ENCODE measurements around the gene ME3. TPM values are rescaled to one million over a fixed set of nuclear protein-coding genes. Genes with fewer than 3 reads are reported as not detected.

The ME3 gene
- total RNA-seq, 1 donor from 2014 or later = 16.7 TPM

DNA sequence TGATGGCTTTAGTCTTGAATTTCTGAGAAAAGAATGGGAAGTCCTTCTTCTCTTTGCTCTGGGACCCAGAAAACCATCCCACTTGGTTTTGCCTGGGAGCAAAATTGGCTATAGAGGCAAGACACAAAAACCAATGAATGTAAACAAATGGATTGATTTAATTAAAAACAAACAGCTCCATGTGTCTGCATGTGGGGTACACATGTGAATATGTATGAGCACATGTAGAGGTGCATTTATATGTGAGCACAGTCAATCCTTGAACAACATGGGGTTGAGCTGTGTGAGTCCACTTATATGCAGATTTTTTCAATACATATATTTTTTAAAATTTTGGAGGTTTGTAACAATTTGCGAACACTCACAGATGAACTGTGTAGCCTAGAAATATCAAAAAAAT lies 210.5 kb downstream of the ME3 start:
- H3K4me1 ChIP-seq (ENCODE audit: control insufficient read depth in 3 of 3, insufficient read depth in 3 of 3, low read length in 3 of 3) = peaks cover 19 to 26% (median 22%) of the 10 kb centered on the region in 3 donors
- H3K9ac ChIP-seq (ENCODE audit: low read depth in 1 of 3, low read length in 3 of 3) = no peak overlapping the region
- peaks cover 0 to 3% (median 0%) of the 10 kb centered on the region in 3 donors for H3K36me3 ChIP-seq (ENCODE audit: control insufficient read depth in 3 of 3, insufficient read depth in 3 of 3, low read length in 3 of 3)
- H3K27ac ChIP-seq (ENCODE audit: low read depth, low read length) = no peak overlapping the region
- no peak overlapping the region for H3K4me3 ChIP-seq (ENCODE audit: low read length in 3 of 3)
- no peaks in the 10 kb centered on the region for H3K27me3 ChIP-seq (ENCODE audit: control insufficient read depth in 3 of 3, insufficient read depth in 3 of 3, low read length in 3 of 3)
- H3K9me3 ChIP-seq (ENCODE audit: control insufficient read depth in 3 of 3, low read length in 3 of 3) = no peaks in the 10 kb centered on the region

DNA sequence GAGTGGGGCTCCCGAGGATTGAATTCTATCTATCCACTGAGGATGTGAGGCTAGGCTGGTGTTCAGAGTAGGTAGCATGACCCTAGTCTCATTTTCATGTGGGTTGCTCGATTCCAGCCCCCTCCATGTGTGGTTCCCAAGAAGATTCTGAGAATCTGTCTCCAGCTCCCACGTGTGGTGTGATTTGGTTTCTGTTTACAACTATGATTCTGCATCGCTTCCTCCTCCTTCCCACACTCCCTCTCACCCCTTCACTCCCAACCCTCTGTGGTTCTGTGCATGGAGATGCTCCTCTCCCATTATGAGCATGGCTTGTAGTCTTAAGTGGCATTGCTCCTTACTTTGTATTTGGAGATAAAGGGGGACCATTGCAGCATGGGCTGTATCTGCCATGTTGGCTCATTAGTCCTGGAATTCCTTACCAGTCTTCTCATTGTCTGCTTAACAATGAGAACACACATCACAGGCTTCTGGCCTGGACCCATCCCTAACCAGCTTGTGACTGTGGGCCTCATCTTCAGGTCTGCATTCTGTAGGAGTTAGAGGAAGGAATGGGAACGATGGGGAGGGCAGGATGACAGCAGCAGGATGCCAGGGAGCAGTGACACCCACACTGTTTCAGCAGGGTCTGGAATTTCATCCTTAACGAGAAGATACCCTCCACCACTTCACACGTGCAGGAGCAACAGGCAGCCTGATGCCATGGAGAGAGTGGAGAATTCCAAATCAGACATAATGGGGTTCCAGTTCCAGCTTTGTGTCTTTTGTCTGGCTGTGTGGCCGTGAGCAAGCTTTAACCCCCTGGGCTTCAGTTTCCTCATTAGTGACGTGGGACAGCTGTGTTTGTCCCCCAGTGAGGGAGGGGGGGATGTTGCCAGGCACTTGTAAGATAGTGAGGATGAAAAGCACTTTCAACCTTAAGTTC lies 211.7 kb downstream of the ME3 start:
- Histone ChIP-seq H3K27ac (ENCODE audit: low read depth, low read length) (peak overlapping the region; percentile 1), H3K9ac (ENCODE audit: low read depth in 1 of 3, low read length in 3 of 3) (no peak overlapping the region), H3K36me3 (ENCODE audit: control insufficient read depth in 3 of 3, insufficient read depth in 3 of 3, low read length in 3 of 3) (peaks cover 0 to 3% (median 0%) of the 10 kb centered on the region in 3 donors), H3K9me3 (ENCODE audit: control insufficient read depth in 3 of 3, low read length in 3 of 3) (no peaks in the 10 kb centered on the region), H3K4me3 (ENCODE audit: low read length in 3 of 3) (no peak overlapping the region), H3K4me1 (ENCODE audit: control insufficient read depth in 3 of 3, insufficient read depth in 3 of 3, low read length in 3 of 3) (peaks cover 22 to 30% (median 26%) of the 10 kb centered on the region in 3 donors), H3K27me3 (ENCODE audit: control insufficient read depth in 3 of 3, insufficient read depth in 3 of 3, low read length in 3 of 3) (no peaks in the 10 kb centered on the region)

DNA sequence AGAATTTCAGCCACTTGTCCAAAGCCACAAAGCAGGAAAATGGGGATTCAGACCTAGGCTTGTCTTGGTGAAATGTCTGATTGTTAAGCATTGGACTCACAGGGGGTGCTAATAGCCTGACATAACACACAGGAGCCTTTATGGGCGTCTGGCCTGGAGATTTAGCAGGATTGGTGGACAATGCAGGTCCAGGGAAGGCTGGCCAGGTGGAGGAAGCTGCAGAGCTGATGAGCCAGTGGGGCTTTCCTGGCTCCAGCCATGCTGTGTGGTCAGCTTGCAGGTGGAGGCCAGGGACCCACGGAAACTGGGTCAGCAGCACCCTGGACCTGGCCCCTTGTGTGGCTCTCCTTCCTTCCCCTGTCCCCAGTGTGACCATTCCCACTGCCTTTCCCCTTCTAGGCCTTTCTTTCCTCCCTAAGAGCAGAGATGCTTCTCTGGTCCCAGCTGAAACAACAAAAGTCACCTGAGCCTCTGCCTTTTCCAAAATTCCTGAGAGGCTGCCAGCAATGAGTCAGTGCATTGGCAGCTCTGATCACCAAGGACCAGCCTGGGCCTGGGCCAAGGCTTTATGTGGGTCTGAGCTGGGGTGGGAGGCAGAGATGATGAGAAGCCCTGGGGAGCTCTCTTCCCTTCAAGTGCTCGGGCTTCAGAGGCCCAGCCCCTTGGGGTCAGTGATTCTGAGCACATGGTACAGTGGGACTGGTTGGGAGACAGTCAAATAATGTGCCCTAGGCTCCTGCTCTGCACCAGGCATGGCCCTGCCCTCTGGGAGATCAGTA lies 212.5 kb downstream of the ME3 start:
- peak overlapping the region; percentile 34 for H3K27ac ChIP-seq (ENCODE audit: low read depth, low read length)

GRCh38 chr11:86459002-86459385 lies 213.4 kb downstream of the ME3 start:
- no peak overlapping the region for H3K9ac ChIP-seq (ENCODE audit: low read depth in 1 of 3, low read length in 3 of 3)
- H3K27ac ChIP-seq (ENCODE audit: low read depth, low read length) = peak overlapping the region; percentile 34
- peaks cover 17 to 26% (median 22%) of the 10 kb centered on the region in 3 donors for H3K4me1 ChIP-seq (ENCODE audit: control insufficient read depth in 3 of 3, insufficient read depth in 3 of 3, low read length in 3 of 3)
- no peak overlapping the region for H3K4me3 ChIP-seq (ENCODE audit: low read length in 3 of 3)
- H3K9me3 ChIP-seq (ENCODE audit: control insufficient read depth in 3 of 3, low read length in 3 of 3) = no peaks in the 10 kb centered on the region
- no peaks in the 10 kb centered on the region for H3K36me3 ChIP-seq (ENCODE audit: control insufficient read depth in 3 of 3, insufficient read depth in 3 of 3, low read length in 3 of 3)
- H3K27me3 ChIP-seq (ENCODE audit: control insufficient read depth in 3 of 3, insufficient read depth in 3 of 3, low read length in 3 of 3) = no peaks in the 10 kb centered on the region

More for the DNA sequence above, 212.5 kb downstream of the ME3 start:
- peaks cover 0 to 3% (median 0%) of the 10 kb centered on the region in 3 donors for H3K36me3 ChIP-seq (ENCODE audit: control insufficient read depth in 3 of 3, insufficient read depth in 3 of 3, low read length in 3 of 3)
- H3K4me1 ChIP-seq (ENCODE audit: control insufficient read depth in 3 of 3, insufficient read depth in 3 of 3, low read length in 3 of 3) = peaks cover 22 to 30% (median 25%) of the 10 kb centered on the region in 3 donors
- H3K9ac ChIP-seq (ENCODE audit: low read depth in 1 of 3, low read length in 3 of 3) = no peak overlapping the region
- H3K27me3 ChIP-seq (ENCODE audit: control insufficient read depth in 3 of 3, insufficient read depth in 3 of 3, low read length in 3 of 3) = no peaks in the 10 kb centered on the region
- no peaks in the 10 kb centered on the region for H3K9me3 ChIP-seq (ENCODE audit: control insufficient read depth in 3 of 3, low read length in 3 of 3)
- no peak overlapping the region for H3K4me3 ChIP-seq (ENCODE audit: low read length in 3 of 3)

- Histone ChIP-seq H3K4me1 (ENCODE audit: control insufficient read depth in 3 of 3, insufficient read depth in 3 of 3, low read length in 3 of 3) (peaks cover 17 to 26% (median 22%) of the 10 kb centered on the region in 3 donors), H3K27me3 (ENCODE audit: control insufficient read depth in 3 of 3, insufficient read depth in 3 of 3, low read length in 3 of 3) (no peaks in the 10 kb centered on the region), H3K9me3 (ENCODE audit: control insufficient read depth in 3 of 3, low read length in 3 of 3) (no peaks in the 10 kb centered on the region), H3K27ac (ENCODE audit: low read depth, low read length) (peak overlapping the region; percentile 34), H3K9ac (ENCODE audit: low read depth in 1 of 3, low read length in 3 of 3) (no peak overlapping the region), H3K4me3 (ENCODE audit: low read length in 3 of 3) (no peak overlapping the region), H3K36me3 (ENCODE audit: control insufficient read depth in 3 of 3, insufficient read depth in 3 of 3, low read length in 3 of 3) (no peaks in the 10 kb centered on the region)
These were observed 214.0 kb downstream of the ME3 start for GRCh38 chr11:86458294-86459001.

- Histone ChIP-seq H3K4me1 (ENCODE audit: control insufficient read depth in 3 of 3, insufficient read depth in 3 of 3, low read length in 3 of 3) (peaks cover 17 to 24% (median 22%) of the 10 kb centered on the region in 3 donors), H3K27ac (ENCODE audit: low read depth, low read length) (peak overlapping the region; percentile 34), H3K4me3 (ENCODE audit: low read length in 3 of 3) (no peak overlapping the region), H3K27me3 (ENCODE audit: control insufficient read depth in 3 of 3, insufficient read depth in 3 of 3, low read length in 3 of 3) (no peaks in the 10 kb centered on the region), H3K9ac (ENCODE audit: low read depth in 1 of 3, low read length in 3 of 3) (no peak overlapping the region), H3K9me3 (ENCODE audit: control insufficient read depth in 3 of 3, low read length in 3 of 3) (no peaks in the 10 kb centered on the region), H3K36me3 (ENCODE audit: control insufficient read depth in 3 of 3, insufficient read depth in 3 of 3, low read length in 3 of 3) (no peaks in the 10 kb centered on the region)
These were observed 216.1 kb downstream of the ME3 start for GRCh38 chr11:86456075-86456939.

GRCh38 chr11:86453290-86454030 lies 219.0 kb downstream of the ME3 start:
- Histone ChIP-seq H3K27me3 (ENCODE audit: control insufficient read depth in 3 of 3, insufficient read depth in 3 of 3, low read length in 3 of 3) (no peaks in the 10 kb centered on the region), H3K27ac (ENCODE audit: low read depth, low read length) (no peak overlapping the region), H3K4me3 (ENCODE audit: low read length in 3 of 3) (no peak overlapping the region), H3K36me3 (ENCODE audit: control insufficient read depth in 3 of 3, insufficient read depth in 3 of 3, low read length in 3 of 3) (peaks cover 0 to 2% (median 0%) of the 10 kb centered on the region in 3 donors), H3K9me3 (ENCODE audit: control insufficient read depth in 3 of 3, low read length in 3 of 3) (no peaks in the 10 kb centered on the region), H3K9ac (ENCODE audit: low read depth in 1 of 3, low read length in 3 of 3) (no peak overlapping the region), H3K4me1 (ENCODE audit: control insufficient read depth in 3 of 3, insufficient read depth in 3 of 3, low read length in 3 of 3) (peaks cover 3 to 4% (median 3%) of the 10 kb centered on the region in 3 donors)

DNA sequence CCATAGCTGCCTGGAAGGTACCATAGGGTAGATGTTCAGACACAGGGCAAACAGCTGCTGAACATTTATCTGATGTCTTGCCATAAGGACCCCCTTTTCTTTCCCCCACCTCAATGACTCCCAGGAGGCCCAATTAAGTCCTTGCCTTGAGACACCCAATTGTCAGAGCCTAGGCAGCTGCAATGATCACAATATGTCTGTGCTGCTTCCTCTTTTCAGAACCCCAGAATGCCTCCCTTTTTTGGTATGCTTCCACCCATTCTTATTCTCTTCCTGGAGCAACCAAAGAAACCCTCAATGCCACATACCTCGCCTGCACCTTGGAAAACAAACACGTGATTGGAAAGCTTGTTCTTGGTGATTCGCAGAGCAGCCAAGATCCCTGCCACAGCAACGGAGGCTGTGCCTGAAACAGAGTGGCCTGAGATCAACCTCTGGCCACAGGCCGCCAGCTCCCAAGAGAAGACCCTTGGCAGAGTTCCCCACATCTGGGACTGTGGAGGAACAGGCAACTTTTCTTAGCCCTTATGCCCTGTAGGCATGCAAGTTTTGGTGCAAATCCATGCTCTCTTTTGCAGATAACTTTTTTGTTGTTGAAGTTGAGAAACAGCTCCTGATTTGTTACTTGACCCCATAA lies 222.3 kb downstream of the ME3 start:
- Histone ChIP-seq H3K36me3 (ENCODE audit: control insufficient read depth in 3 of 3, insufficient read depth in 3 of 3, low read length in 3 of 3) (peaks cover 15 to 17% (median 17%) of the 10 kb centered on the region in 3 donors), H3K9me3 (ENCODE audit: control insufficient read depth in 3 of 3, low read length in 3 of 3) (no peaks in the 10 kb centered on the region), H3K27me3 (ENCODE audit: control insufficient read depth in 3 of 3, insufficient read depth in 3 of 3, low read length in 3 of 3) (no peaks in the 10 kb centered on the region), H3K4me1 (ENCODE audit: control insufficient read depth in 3 of 3, insufficient read depth in 3 of 3, low read length in 3 of 3) (no peaks in the 10 kb centered on the region), H3K4me3 (ENCODE audit: low read length in 3 of 3) (no peak overlapping the region), H3K27ac (ENCODE audit: low read depth, low read length) (no peak overlapping the region), H3K9ac (ENCODE audit: low read depth in 1 of 3, low read length in 3 of 3) (no peak overlapping the region)
